Upper lobe of right lung (tissue), 1 donor: ENCODE measurements around the gene TUBGCP5. TPM values are rescaled to one million over a fixed set of nuclear protein-coding genes. Genes with fewer than 3 reads are reported as not detected.
A peak's percentile ranks its signal among the peaks of the same experiment; 100 is the strongest.
"Not testable (repeated sequence)": the region's sequence is repeated elsewhere in the genome, so short reads cannot be mapped to it uniquely, and the experiment has no call there.

Source experiments
- ATAC-seq: fragments of 200-7000 bp; cut with Tn5 transposase; one replicate; pipeline ENCODE4 v1.9.1; 2020; ENCODE audit warnings: mild to moderate bottlenecking, moderate library complexity
- DNase-seq: peaks from one replicate; pipeline ENCODE4 v3.0.0-alpha.2; 2020
- H3K27ac ChIP-seq: fragments of 200-600 bp; one replicate; pipeline ENCODE4 v1.8.0; 2022
- H3K27me3 ChIP-seq: fragments of 200-600 bp; one replicate; pipeline ENCODE4 v1.8.0; 2022; ENCODE audit warnings: mild to moderate bottlenecking
- H3K36me3 ChIP-seq: fragments of 200-600 bp; one replicate; pipeline ENCODE4 v1.8.0; 2022
- H3K4me1 ChIP-seq: fragments of 200-600 bp; one replicate; pipeline ENCODE4 v1.8.0; 2022
- H3K4me3 ChIP-seq: fragments of 200-600 bp; one replicate; pipeline ENCODE4 v1.8.0; 2022; ENCODE audit warnings: mild to moderate bottlenecking
- H3K9me3 ChIP-seq: fragments of 200-600 bp; one replicate; pipeline ENCODE4 v1.8.0; 2022
- intact Hi-C: fragments of 100-400 bp; cut with DNase I; formaldehyde crosslinking; loops from one replicate; pipeline ENCODE4 v1.11.0; 2022
- total RNA-seq: library from RNA; stranded (reverse); fragmentation: NEBNext Ultra II Directional; extraction: Animal tissue kit (Norgen Biotek cat#: 25700); gene quantifications from one replicate; pipeline ENCODE4 v1.2.1, GENCODE V29; 2021
- TF ChIP-seq, protein P1 (sequence below): fragments of 200-600 bp; IDR thresholded peaks from one replicate; pipeline ENCODE4 v1.8.0; 2022; ENCODE audit warnings: antibody characterized with exemption
- donor health status: DM: no; HTN: yes; CAD: no; lungs with severe emphysema.

TUBGCP5 gene
- total RNA-seq, 1 donor from 2014 or later = 19.2 TPM

DNA sequence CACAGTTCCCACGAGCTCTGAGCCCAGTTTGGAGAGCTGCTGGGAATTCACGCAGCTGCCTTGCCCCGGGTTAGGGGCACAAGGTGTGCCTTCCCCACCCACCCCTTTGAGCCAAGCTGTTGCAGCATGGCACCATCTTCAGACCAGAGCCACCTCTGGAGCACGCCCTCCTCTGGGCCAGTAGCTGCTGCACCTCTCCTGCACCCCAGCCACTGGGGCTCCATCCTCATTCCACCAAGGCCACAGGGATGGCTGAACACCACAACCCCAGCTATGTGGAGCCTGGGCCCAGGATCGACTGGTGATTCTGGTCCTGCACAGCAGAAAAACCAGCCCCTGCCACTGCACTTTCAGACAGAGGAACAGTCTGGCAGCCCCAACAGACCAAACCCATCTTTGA, 25.7 kb downstream of the TUBGCP5 start:
- Histone ChIP-seq H3K36me3 (peaks cover 98% of the 10 kb centered on the region), H3K27me3 (no peaks in the 10 kb centered on the region), H3K27ac (no peak overlapping the region), H3K9me3 (no peaks in the 10 kb centered on the region), H3K4me1 (no peaks in the 10 kb centered on the region), H3K4me3 (no peak overlapping the region)
- intact Hi-C loops = no loop called here
- ATAC-seq (no peak), DNase-seq (no peak)
- TF ChIP-seq, protein P1, sequence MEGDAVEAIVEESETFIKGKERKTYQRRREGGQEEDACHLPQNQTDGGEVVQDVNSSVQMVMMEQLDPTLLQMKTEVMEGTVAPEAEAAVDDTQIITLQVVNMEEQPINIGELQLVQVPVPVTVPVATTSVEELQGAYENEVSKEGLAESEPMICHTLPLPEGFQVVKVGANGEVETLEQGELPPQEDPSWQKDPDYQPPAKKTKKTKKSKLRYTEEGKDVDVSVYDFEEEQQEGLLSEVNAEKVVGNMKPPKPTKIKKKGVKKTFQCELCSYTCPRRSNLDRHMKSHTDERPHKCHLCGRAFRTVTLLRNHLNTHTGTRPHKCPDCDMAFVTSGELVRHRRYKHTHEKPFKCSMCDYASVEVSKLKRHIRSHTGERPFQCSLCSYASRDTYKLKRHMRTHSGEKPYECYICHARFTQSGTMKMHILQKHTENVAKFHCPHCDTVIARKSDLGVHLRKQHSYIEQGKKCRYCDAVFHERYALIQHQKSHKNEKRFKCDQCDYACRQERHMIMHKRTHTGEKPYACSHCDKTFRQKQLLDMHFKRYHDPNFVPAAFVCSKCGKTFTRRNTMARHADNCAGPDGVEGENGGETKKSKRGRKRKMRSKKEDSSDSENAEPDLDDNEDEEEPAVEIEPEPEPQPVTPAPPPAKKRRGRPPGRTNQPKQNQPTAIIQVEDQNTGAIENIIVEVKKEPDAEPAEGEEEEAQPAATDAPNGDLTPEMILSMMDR = no peak

DNA sequence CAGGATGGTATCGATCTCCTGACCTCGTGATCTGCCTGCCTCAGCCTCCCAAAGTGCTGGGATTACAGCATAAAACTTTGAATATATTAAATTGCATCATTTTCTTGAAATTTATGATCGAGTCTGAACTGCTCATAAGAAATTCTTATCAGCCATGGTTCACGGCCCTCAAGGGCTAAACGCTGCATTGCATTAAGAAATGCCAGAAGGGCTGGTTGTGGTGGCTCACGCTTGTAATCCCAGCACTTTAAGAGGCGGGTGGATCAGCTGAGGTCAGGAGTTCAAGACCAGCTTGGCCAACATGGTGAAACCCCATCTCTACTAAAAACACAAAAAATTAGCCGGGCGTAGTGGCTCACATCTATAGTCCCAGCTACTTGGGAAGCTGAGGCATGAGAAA, 26.8 kb downstream of the TUBGCP5 start:
- H3K27ac ChIP-seq, intact Hi-C loops, H3K4me1 ChIP-seq, DNase-seq, H3K9me3 ChIP-seq, H3K27me3 ChIP-seq, H3K4me3 ChIP-seq, ATAC-seq: not testable (repeated sequence)
- peaks cover 98% of the 10 kb centered on the region for H3K36me3 ChIP-seq

DNA sequence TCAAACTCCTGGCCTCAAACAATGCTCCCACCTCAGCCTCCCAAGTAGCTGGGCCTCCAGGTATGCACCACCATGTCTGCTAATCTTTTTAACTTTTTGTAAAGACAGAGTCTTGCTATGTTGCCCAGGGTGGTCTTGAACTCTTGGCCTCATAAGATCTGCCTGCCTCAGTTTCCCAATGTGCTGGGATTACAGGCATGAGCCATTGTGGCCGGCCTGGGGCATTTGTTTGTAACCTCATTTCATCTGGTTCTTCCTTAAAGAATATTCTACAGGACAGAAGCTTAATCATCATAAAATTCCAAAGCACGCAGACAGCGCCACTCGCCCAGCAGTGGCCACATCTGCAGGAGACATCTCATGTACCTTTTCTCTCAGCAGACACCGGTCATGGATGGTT, 35.6 kb downstream of the TUBGCP5 start:
- Histone ChIP-seq H3K27me3 (no peaks in the 10 kb centered on the region), H3K36me3 (peaks cover 82% of the 10 kb centered on the region), H3K4me3 (no peak overlapping the region), H3K9me3 (no peaks in the 10 kb centered on the region), H3K4me1 (no peaks in the 10 kb centered on the region), H3K27ac (no peak overlapping the region)
- no peak for ATAC-seq
- intact Hi-C loops = loop anchor here (10.0 kb wide), 1 partner anchor 89 kb away; no protein-coding TSS in a partner anchor
- TF ChIP-seq, protein P1 = no peak
- DNase-seq = no peak

DNA sequence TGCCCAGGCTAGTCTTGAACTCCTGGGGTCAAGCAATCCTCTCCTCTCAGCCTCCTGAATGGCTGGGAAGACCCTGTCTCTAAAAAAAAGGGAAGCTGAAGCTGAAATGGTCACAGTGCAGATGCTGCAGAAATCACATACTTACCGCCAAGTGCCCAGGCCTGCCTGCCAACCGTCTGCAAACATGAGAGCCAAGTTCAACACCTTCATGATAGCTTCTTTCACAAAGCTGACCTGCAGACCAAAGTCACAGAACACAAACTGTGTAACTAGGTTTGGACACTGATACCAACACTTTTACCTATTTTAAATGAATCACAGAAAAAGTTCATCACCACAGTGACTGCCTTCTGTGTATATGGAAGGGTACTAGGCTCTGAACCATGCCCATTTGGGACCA, 36.4 kb downstream of the TUBGCP5 start:
- H3K36me3 ChIP-seq = peaks cover 81% of the 10 kb centered on the region

DNA sequence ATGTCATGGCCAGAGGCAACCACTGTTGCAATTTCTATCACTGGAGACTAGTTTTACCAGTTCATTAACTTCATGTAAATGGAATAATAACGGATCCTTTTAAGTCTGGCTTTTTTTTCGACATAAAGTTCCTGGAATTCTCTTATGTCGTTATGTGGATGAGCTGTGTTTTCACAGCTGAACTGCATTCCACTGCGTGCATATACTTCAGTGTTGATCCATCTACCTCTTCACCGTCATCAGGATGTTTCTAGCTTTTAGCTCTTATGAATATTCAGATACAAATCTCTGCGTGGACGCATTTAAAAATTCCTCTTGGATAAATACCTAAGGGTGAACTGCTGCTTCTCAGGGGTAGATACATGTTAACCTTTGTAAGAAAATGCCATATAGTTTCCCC, 43.6 kb downstream of the TUBGCP5 start:
- H3K9me3 ChIP-seq = no peaks in the 10 kb centered on the region
- TF ChIP-seq, protein P1 = no peak
- no peaks in the 10 kb centered on the region for H3K27me3 ChIP-seq
- no peak overlapping the region for H3K27ac ChIP-seq
- no peak overlapping the region for H3K4me3 ChIP-seq
- DNase-seq = no peak
- H3K36me3 ChIP-seq = peaks cover 44% of the 10 kb centered on the region
- ATAC-seq = no peak
- H3K4me1 ChIP-seq = no peaks in the 10 kb centered on the region
- intact Hi-C loops = no loop called here

More for the DNA sequence above, 36.4 kb downstream of the TUBGCP5 start:
- no peaks in the 10 kb centered on the region for H3K4me1 ChIP-seq
- H3K27me3 ChIP-seq = no peaks in the 10 kb centered on the region
- TF ChIP-seq, protein P1 = no peak
- H3K9me3 ChIP-seq = no peaks in the 10 kb centered on the region
- ATAC-seq = no peak
- no peak overlapping the region for H3K4me3 ChIP-seq
- no peak overlapping the region for H3K27ac ChIP-seq
- intact Hi-C loops = loop anchor here (10.0 kb wide), 1 partner anchor 88 kb away; no protein-coding TSS in a partner anchor
- no peak for DNase-seq

DNA sequence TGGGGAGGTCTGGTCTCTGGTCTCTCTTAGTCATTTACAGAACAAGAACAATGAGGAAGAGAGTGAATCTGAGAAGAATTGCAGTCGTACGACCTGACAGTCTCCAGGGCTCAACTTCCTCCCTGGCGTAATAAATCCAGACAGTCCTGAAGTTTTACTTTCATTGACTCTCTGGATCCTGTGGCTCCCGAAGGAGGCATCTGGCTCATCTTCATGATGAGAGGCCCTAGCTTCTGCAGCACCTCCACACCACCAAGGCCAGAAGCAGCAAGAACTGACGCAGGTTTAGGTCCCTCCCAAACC, 47.4 kb downstream of the TUBGCP5 start:
- H3K4me3 ChIP-seq = no peak overlapping the region
- ATAC-seq = peak; percentile 29
- H3K27me3 ChIP-seq = no peaks in the 10 kb centered on the region
- peaks cover 20% of the 10 kb centered on the region for H3K36me3 ChIP-seq
- DNase-seq = no peak
- intact Hi-C loops = no loop called here
- H3K27ac ChIP-seq = no peak overlapping the region
- H3K9me3 ChIP-seq = no peaks in the 10 kb centered on the region
- TF ChIP-seq, protein P1 = no peak
- H3K4me1 ChIP-seq = no peaks in the 10 kb centered on the region
